SH-SY5Y (cell line): ENCODE measurements around the gene EPHA6.
A peak's percentile ranks its signal among the peaks of the same experiment; 100 is the strongest.

Experiments used
- GATA2 ChIP-seq: IDR thresholded peaks from 2 replicates; pipeline ENCODE4 v1.6.1; 2011; ENCODE audit warnings: mild to moderate bottlenecking, low read depth, low read length
- GATA3 ChIP-seq: IDR thresholded peaks from 2 replicates; pipeline ENCODE4 v1.6.1; 2011; ENCODE audit warnings: low read depth, mild to moderate bottlenecking, low read length, moderate library complexity

EPHA6 gene

DNA sequence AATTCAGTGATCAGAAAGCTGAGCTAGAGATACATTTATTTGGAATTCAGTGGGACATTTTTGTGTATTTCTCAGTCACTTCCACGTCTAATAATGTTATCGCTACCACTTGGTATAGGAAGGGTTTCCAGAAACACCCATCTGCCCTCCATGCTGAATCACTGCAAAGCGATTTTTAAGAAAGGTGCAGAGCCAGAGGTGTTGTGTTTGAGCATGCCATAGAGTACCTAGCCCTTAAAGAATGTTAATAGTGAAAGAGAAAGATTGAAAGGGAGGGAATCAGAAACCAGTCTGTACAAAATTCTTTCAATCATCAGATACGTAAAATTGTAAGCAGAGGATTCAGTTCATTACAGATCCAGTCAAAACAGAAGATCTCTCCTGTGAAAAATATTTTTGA lies 870.1 kb downstream of the EPHA6 start:
- TF ChIP-seq GATA2 (no peak), GATA3 (no peak)

GRCh38 chr3:97686258-97686657 lies 871.9 kb downstream of the EPHA6 start:
- TF ChIP-seq GATA2 (no peak), GATA3 (no peak)

GRCh38 chr3:97687734-97688133 lies 873.3 kb downstream of the EPHA6 start:
- no peak for TF ChIP-seq GATA2
- no peak for TF ChIP-seq GATA3

DNA sequence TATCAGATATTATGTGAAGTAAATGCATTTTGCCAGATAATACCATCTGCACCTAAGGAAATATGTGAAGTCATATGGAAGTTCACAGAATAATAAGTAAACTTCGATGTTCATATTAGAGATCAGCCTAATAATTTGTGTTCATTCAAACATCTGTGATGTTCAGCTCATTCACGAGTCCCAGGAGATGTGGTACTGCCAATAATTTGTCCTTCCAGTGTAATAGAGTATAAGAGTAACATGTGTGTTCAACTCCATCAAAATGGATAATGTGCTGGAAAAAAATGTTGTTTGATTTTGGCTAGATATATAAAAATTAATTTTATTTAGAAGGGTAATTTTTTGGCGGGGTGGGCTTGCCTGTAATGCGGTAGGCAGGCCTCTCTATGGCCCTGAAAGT lies 874.7 kb downstream of the EPHA6 start:
- TF ChIP-seq GATA3 (no peak), GATA2 (no peak)

- TF ChIP-seq GATA2: no peak
- TF ChIP-seq GATA3: no peak
Measured at GRCh38 chr3:97689962-97690361, 875.6 kb downstream of the EPHA6 start.

GRCh38 chr3:97691354-97691753 lies 877.0 kb downstream of the EPHA6 start:
- TF ChIP-seq GATA3 (no peak), GATA2 (no peak)

DNA sequence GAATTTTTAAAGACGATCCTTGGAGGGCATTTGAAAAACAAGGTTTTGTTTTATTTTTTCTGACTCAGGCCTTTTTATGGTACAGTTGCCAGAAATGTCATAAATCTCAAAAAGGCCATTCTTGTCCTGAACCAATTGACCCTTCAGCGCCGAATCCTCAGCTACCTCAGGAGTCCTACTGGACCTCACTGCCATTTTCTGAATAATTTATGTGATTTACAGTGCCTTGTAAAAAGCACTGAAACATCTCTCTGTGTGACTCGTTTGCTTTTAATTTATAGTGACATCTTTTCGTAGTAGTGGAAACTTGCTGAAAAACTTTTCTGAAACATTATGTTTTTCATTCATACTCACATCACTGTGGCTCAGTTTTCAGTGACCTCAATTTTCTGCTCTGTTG lies 878.0 kb downstream of the EPHA6 start:
- TF ChIP-seq GATA3 (no peak), GATA2 (no peak)

DNA sequence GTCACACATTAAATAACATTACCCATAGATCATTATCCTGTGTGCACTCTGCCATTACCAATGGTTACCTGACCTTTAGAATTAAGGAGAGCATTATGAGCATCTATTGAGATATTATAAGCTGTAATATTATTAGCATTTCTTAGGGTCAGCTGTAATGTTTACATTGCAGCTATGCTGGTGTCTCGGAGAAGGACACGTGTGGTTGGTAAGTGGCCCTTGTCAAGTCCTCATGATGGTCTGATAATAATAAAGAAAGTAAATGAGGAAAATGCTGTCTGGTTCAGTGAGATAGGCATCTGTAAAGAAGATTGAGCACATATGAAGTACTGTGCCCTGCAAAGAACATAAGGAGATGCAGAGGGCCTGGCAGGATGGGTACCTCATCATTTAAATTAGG lies 878.4 kb downstream of the EPHA6 start:
- TF ChIP-seq GATA2 (no peak), GATA3 (no peak)

DNA sequence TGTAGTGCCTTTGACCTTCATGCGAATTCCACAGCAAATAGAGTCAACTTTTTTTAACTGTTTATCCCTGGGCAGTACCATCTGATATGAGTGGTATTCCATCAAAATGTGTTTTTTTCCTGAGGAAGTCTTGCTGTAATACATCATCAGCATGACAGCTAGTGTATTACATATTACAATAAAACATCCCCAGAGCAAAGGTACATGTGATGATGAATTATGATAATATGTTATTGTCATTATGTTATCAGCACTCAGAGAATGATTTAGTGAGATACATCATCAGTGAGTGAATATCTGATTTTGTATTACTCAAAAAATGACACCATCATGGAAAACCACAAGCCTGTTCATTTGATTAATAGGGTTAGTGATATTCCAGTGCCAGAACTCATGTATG lies 880.5 kb downstream of the EPHA6 start:
- TF ChIP-seq GATA3: no peak
- no peak for TF ChIP-seq GATA2

DNA sequence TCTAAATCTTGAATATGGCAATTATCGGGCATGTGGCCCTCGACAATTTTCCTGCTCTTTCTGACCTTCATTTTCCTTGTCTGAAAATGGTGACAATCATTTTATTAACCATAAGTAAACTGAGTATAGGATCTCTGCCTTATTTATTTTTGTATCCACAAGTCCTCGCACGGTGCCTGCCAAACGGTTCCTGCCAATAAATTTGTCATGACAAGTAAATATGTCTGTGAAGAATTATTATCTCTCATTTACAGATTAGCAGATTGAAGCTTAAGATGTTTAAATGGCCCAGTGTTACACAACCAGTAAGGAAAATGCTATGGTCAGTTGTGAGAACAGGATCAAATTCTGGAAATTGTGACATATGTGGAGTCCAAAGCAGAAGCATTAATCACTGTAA lies 884.3 kb downstream of the EPHA6 start:
- TF ChIP-seq GATA3 (no peak), GATA2 (no peak)

DNA sequence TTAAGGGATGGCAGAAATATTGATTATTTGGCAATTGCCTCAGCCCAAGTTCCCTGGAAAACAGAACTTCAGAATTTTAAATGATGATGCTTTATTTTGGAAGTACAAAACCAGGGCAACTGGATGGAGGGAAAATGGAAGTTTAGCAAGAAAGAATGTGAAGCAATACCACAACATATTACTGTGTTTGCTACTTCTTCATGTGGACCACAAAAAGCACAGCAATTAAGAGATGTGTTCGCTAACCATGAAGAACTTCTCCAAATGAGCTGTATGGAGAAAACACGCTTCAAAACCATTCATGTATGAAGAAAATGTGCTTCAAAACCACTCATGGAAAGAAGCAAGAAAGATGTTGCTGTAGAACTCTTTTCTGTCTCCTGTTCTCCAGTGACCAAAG lies 885.5 kb downstream of the EPHA6 start:
- TF ChIP-seq GATA3: no peak
- no peak for TF ChIP-seq GATA2

DNA sequence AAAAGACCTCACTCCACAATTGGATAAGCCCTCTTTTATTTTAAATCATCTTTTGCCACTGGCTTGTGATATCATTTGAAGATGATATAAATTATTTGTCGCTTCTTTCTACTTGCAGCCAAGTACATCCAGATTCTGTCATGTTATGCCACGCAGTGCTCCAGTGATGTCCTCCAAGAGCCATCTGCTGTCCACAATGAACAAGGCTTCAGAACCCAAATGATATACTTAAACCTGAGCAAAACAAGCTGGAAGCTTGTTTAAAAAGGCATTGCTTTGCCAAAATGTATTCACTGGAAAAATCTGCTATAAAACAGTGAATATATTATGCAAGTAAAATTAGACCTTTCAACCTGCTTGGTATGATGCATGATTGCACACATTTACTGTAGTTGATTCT lies 891.4 kb downstream of the EPHA6 start:
- TF ChIP-seq GATA3 (no peak), GATA2 (no peak)

- no peak for TF ChIP-seq GATA2
- no peak for TF ChIP-seq GATA3
Measured at GRCh38 chr3:97706226-97706625, 891.8 kb downstream of the EPHA6 start.

- TF ChIP-seq GATA2 (no peak), GATA3 (no peak)
Measured at GRCh38 chr3:97711654-97712053, 897.3 kb downstream of the EPHA6 start.

GRCh38 chr3:97712919-97713318 lies 898.5 kb downstream of the EPHA6 start:
- TF ChIP-seq GATA3: no peak
- no peak for TF ChIP-seq GATA2

DNA sequence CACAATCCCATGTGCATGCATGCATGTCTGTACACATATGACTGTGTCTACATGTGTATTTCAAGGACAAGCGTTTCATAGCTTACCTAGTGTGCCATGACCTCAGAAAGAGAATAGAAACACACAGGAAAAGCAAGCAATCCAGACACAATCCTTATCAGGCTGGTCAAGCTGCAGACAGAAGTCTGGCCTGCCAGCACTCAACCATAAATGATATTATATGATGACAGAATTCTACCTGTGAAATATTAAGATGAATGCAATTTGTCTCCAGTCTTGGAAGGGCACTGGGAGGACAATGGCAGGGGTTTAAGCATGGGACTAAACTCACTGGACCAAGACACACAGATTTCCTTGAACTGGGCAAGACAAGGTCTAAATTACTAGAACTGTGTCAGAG lies 899.2 kb downstream of the EPHA6 start:
- TF ChIP-seq GATA3: no peak
- TF ChIP-seq GATA2: peak; percentile 59
